ENCODE results near the gene NEURL1B.

DNA sequence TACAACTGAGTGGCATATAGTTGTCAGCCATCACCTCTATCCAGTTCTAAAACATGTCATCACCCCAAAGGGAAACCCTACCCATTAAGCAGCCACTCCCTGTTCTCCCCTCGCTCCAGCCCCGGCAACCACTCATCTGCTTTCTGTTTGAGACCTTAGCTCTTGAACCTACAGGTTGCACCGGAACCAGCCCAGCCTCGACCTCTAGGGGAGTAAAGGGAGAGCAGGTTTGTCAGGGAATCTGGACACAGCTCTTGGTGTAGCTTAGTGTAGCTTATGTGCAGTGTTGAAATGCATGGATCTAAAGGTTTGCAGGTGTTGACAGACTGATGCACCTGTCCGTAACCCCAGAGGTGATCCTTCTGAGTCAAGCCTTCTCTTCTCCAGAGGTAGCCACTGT, 30.0 kb downstream of the NEURL1B start:
- TF ChIP-seq, protein P1, sequence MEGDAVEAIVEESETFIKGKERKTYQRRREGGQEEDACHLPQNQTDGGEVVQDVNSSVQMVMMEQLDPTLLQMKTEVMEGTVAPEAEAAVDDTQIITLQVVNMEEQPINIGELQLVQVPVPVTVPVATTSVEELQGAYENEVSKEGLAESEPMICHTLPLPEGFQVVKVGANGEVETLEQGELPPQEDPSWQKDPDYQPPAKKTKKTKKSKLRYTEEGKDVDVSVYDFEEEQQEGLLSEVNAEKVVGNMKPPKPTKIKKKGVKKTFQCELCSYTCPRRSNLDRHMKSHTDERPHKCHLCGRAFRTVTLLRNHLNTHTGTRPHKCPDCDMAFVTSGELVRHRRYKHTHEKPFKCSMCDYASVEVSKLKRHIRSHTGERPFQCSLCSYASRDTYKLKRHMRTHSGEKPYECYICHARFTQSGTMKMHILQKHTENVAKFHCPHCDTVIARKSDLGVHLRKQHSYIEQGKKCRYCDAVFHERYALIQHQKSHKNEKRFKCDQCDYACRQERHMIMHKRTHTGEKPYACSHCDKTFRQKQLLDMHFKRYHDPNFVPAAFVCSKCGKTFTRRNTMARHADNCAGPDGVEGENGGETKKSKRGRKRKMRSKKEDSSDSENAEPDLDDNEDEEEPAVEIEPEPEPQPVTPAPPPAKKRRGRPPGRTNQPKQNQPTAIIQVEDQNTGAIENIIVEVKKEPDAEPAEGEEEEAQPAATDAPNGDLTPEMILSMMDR (IDR thresholded peaks at IDR 0.05): no peak
- TF ChIP-seq POLR2A (IDR thresholded peaks at IDR 0.05): no peak

Measured in body of pancreas (tissue), 4 donors.